ENCODE results near the gene IGSF21.

GRCh38 chr1:18384471-18384870 lies 276.9 kb downstream of the IGSF21 start:
- TF ChIP-seq CTCF (IDR thresholded peaks at IDR 0.05 in 2 of 3, conservative IDR thresholded peaks at IDR 0.05 in 1 of 3; ENCODE audit: control insufficient read depth in 2 of 3, extremely low read depth in 1 of 3, insufficient read depth in 1 of 3, low read depth in 3 of 3, low read length in 3 of 3) (no peak), POLR2A (IDR thresholded peaks at IDR 0.05; ENCODE audit: low read depth, low read length) (no peak), POLR2AphosphoS2 (IDR thresholded peaks at IDR 0.05; ENCODE audit: low read depth, low read length) (no peak), HCFC1 (IDR thresholded peaks at IDR 0.05; ENCODE audit: low read length) (no peak)

Data from GM12878 (cell line).